ENCODE measurements around the gene LHCGR.

LHCGR gene

GRCh38 chr2:48755473-48755872, at the start of gene LHCGR:
TSS of gene LHCGR (minus strand) at chr2:48755724. CDS start at chr2:48755671, 53 bp downstream.
- no peak for DNase-seq

GRCh38 chr2:48799601-48800000, 44.1 kb upstream of the LHCGR start:
- DNase-seq = no peak

- DNase-seq = no peak
Measured at GRCh38 chr2:48795065-48795464, 39.5 kb upstream of the LHCGR start.

- no peak for DNase-seq
Measured at GRCh38 chr2:48793671-48794070, 38.1 kb upstream of the LHCGR start.

- no peak for DNase-seq
Measured at GRCh38 chr2:48792030-48792429, 36.5 kb upstream of the LHCGR start.

- no peak for DNase-seq
Measured at GRCh38 chr2:48790407-48791170, 35.1 kb upstream of the LHCGR start.

GRCh38 chr2:48787580-48787979, 32.1 kb upstream of the LHCGR start:
- no peak for DNase-seq

GRCh38 chr2:48781366-48781765, 25.8 kb upstream of the LHCGR start:
- no peak for DNase-seq

GRCh38 chr2:48779019-48779716, 23.6 kb upstream of the LHCGR start:
- DNase-seq = no peak

GRCh38 chr2:48774251-48774650, 18.7 kb upstream of the LHCGR start:
- DNase-seq = no peak

GRCh38 chr2:48771241-48772014, 15.9 kb upstream of the LHCGR start:
- DNase-seq = no peak

- no peak for DNase-seq
Measured at GRCh38 chr2:48770181-48770580, 14.7 kb upstream of the LHCGR start.

- DNase-seq = no peak
Measured at GRCh38 chr2:48768669-48769068, 13.1 kb upstream of the LHCGR start.

GRCh38 chr2:48767330-48767729, 11.8 kb upstream of the LHCGR start:
- no peak for DNase-seq

- no peak for DNase-seq
Measured at GRCh38 chr2:48760826-48761225, 5.3 kb upstream of the LHCGR start.

- DNase-seq = no peak
Measured at GRCh38 chr2:48759682-48760081, 4.2 kb upstream of the LHCGR start.

- no peak for DNase-seq
Measured at GRCh38 chr2:48756289-48756688, 765 bp upstream of the LHCGR start.

- DNase-seq = no peak
Measured at GRCh38 chr2:48754874-48755273, 650 bp downstream of the LHCGR start.

GRCh38 chr2:48753228-48753627, 2.3 kb downstream of the LHCGR start:
- no peak for DNase-seq

GRCh38 chr2:48750128-48750739, 5.3 kb downstream of the LHCGR start:
- DNase-seq = no peak

- no peak for DNase-seq
Measured at GRCh38 chr2:48749291-48750127, 6.0 kb downstream of the LHCGR start.

- DNase-seq = no peak
Measured at GRCh38 chr2:48747319-48747718, 8.2 kb downstream of the LHCGR start.
